ENCODE data around the gene DUSP7.

- TF ChIP-seq TEAD2 (tag; IDR thresholded peaks at IDR 0.05) (no peak), USF2 (CRISPR knock-in tag; IDR thresholded peaks at IDR 0.05) (no peak), EZH2 (IDR thresholded peaks at IDR 0.05; ENCODE audit: borderline replicate concordance, low read depth, low read length) (no peak), TAF7 (tag; IDR thresholded peaks at IDR 0.05) (no peak), SAFB2 (IDR thresholded peaks at IDR 0.05; ENCODE audit: borderline replicate concordance, low read depth, low read length, severe bottlenecking) (no peak), HDAC2 (IDR thresholded peaks at IDR 0.05) (no peak), HSF4 (CRISPR knock-in tag; IDR thresholded peaks at IDR 0.05; ENCODE audit: borderline replicate concordance) (no peak)
Measured at GRCh38 chr3:52064561-52064960, 8.2 kb upstream of the DUSP7 start.
